Neural cell (in vitro differentiated cells): ENCODE data around the gene SLC6A11. TPM values are rescaled to one million over a fixed set of nuclear protein-coding genes. Genes with fewer than 3 reads are reported as not detected.

Source experiments
- H2AFZ ChIP-seq: fragments of 200-600, 300-800 bp; sonication (generic), shearing (Covaris generic); 2 replicates; pipeline ENCODE4 v1.6.0; 2014; ENCODE audit warnings: low read depth, mild to moderate bottlenecking, antibody characterized with exemption, low read length, moderate library complexity
- H3F3A ChIP-seq: fragments of 200-600 bp; shearing (Covaris generic); 2 replicates; pipeline ENCODE4 v1.6.1; 2016; ENCODE audit warnings: mild to moderate bottlenecking, moderate library complexity, mixed read lengths, antibody characterized with exemption, low read length; ENCODE audit not compliant: insufficient read depth, poor library complexity, severe bottlenecking
- H3K27ac ChIP-seq: fragments of 200-600, 300-800 bp; sonication (generic), shearing (Covaris generic); 2 replicates; pipeline ENCODE4 v1.5.1; 2014; ENCODE audit warnings: mild to moderate bottlenecking, low read length, moderate library complexity
- H3K27me3 ChIP-seq: fragments of 300-800, 200-600 bp; sonication (generic), shearing (Covaris generic); 2 replicates; pipeline ENCODE4 v1.6.0; 2014; ENCODE audit warnings: mild to moderate bottlenecking, low read depth, low read length, moderate library complexity; ENCODE audit not compliant: insufficient read depth
- H3K36me3 ChIP-seq: fragments of 300-800, 200-600 bp; sonication (generic), shearing (Covaris generic); 2 replicates; pipeline ENCODE4 v1.5.1; 2014; ENCODE audit warnings: mild to moderate bottlenecking, antibody characterized with exemption, low read length, moderate library complexity; ENCODE audit not compliant: insufficient read depth
- H3K4me2 ChIP-seq: fragments of 300-800, 200-600 bp; sonication (generic), shearing (Covaris generic); 2 replicates; pipeline ENCODE4 v1.6.0; 2014; ENCODE audit warnings: mild to moderate bottlenecking, low read length
- H3K4me3 ChIP-seq: fragments of 300-800, 200-600 bp; sonication (generic), shearing (Covaris generic); 2 replicates; pipeline ENCODE4 v1.5.1; 2014; ENCODE audit warnings: mild to moderate bottlenecking, low read length, moderate library complexity
- H3K79me2 ChIP-seq: fragments of 200-600 bp; shearing (Covaris generic); replicated peaks from 2 replicates; pipeline ENCODE4 v1.6.0; 2014; ENCODE audit warnings: mild to moderate bottlenecking, low read length, moderate library complexity; ENCODE audit not compliant: insufficient read depth
- H3K9ac ChIP-seq: fragments of 300-800, 200-600 bp; sonication (generic), shearing (Covaris generic); 2 replicates; pipeline ENCODE4 v1.6.1; 2016; ENCODE audit warnings: mild to moderate bottlenecking, low read length, mixed read lengths
- H3K9me2 ChIP-seq: fragments of 200-600 bp; shearing (Covaris generic); 2 replicates; pipeline ENCODE4 v1.6.1; 2016; ENCODE audit warnings: mild to moderate bottlenecking, low read length, mixed read lengths; ENCODE audit not compliant: insufficient read depth
- H3K9me3 ChIP-seq: fragments of 200-600, 300-800 bp; sonication (generic), shearing (Covaris generic); 2 replicates; pipeline ENCODE4 v1.6.1; 2016; ENCODE audit warnings: mild to moderate bottlenecking, mixed run types, low read length, moderate library complexity, mixed read lengths
- H4K20me1 ChIP-seq: fragments of 200-600 bp; shearing (Covaris generic); 2 replicates; pipeline ENCODE4 v1.6.1; 2016; ENCODE audit warnings: mild to moderate bottlenecking, mixed run types; ENCODE audit not compliant: insufficient read depth
- EP300 ChIP-seq: fragments of 450-650 bp; conservative IDR thresholded peaks from 2 replicates; pipeline ENCODE4 v1.6.1; 2014; ENCODE audit warnings: antibody characterized with exemption, mild to moderate bottlenecking, moderate library complexity; ENCODE audit not compliant: poor library complexity, severe bottlenecking
- EZH2 ChIP-seq: fragments of 200-600, 300-800 bp; shearing (Covaris generic), sonication (generic); IDR thresholded peaks from 2 replicates; pipeline ENCODE4 v1.6.1; 2014; ENCODE audit warnings: antibody characterized with exemption, low read length, borderline replicate concordance, mild to moderate bottlenecking; ENCODE audit not compliant: insufficient read depth, poor library complexity, severe bottlenecking
- MXI1 ChIP-seq: fragments of 450-650 bp; conservative IDR thresholded peaks from 2 replicates; pipeline ENCODE4 v1.6.1; 2014; ENCODE audit warnings: antibody characterized with exemption, mild to moderate bottlenecking; ENCODE audit not compliant: poor library complexity, severe bottlenecking
- POLR2AphosphoS5 ChIP-seq: IDR thresholded peaks from 2 replicates; pipeline ENCODE4 v1.6.1; 2012
- RAD21 ChIP-seq: fragments of 450-650 bp; conservative IDR thresholded peaks from 2 replicates; pipeline ENCODE4 v1.6.1; 2014; ENCODE audit warnings: antibody characterized with exemption, mild to moderate bottlenecking, moderate library complexity
- TAF1 ChIP-seq: IDR thresholded peaks from 2 replicates; pipeline ENCODE4 v1.6.1; 2012; ENCODE audit warnings: low read depth
- polyA plus RNA-seq: library from polyadenylated mRNA; depleted of rRNA; stranded (reverse); fragments of >200 nt; gene quantifications from 2 replicates; pipeline ENCODE4 v1.2.3, GENCODE V29; 2014
- TF ChIP-seq, protein P1 (sequence below): fragments of 450-650 bp; IDR thresholded peaks from 2 replicates; pipeline ENCODE4 v1.5.1; 2014; ENCODE audit warnings: antibody characterized with exemption, mild to moderate bottlenecking, moderate library complexity; ENCODE audit not compliant: poor library complexity, severe bottlenecking
- TF ChIP-seq, protein P2 (sequence below): IDR thresholded peaks from 2 replicates; pipeline ENCODE4 v1.6.1; 2012; ENCODE audit warnings: borderline replicate concordance

The SLC6A11 gene
- polyA plus RNA-seq, 1 donor from 2014 or later, result 4.2 TPM

DNA sequence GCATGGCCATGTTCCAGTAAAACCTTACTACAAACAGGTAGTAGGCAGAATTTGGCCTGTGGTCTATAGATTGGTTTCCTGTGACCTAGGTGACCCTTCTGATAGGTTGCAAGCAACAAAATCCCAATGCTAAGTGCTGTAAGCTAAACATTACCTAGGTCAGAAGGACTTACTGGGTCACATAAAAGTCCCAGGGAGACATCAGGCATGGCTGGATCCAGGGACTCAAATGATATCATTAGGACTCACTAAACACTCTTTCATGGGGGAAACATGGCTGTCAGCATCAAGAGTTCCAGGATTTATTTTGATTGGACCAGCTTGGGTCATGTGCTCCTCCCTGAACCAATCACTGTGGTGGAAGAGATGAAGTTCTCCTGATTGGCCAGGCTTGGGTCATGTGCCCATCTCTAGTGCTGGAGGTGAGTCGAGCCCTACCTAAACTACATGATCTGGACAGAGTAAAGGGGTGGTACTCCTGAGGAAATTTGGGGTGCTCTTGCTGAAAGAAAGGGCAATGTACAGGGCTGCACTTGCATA lies 159.7 kb downstream of the SLC6A11 start:
- Histone ChIP-seq H3K4me2 (no peak overlapping the region), H3K27me3 (no peaks in the 10 kb centered on the region), H3K9me3 (no peaks in the 10 kb centered on the region), H3K9me2 (no peaks in the 10 kb centered on the region), H3K4me3 (no peak overlapping the region), H3K9ac (no peak overlapping the region), H4K20me1 (no peaks in the 10 kb centered on the region), H3K36me3 (no peaks in the 10 kb centered on the region), H2AFZ (no peak overlapping the region), H3K79me2 (no peaks in the 10 kb centered on the region), H3K27ac (no peak overlapping the region), H3F3A (no peaks in the 10 kb centered on the region)
- no peak for TF ChIP-seq EZH2

DNA sequence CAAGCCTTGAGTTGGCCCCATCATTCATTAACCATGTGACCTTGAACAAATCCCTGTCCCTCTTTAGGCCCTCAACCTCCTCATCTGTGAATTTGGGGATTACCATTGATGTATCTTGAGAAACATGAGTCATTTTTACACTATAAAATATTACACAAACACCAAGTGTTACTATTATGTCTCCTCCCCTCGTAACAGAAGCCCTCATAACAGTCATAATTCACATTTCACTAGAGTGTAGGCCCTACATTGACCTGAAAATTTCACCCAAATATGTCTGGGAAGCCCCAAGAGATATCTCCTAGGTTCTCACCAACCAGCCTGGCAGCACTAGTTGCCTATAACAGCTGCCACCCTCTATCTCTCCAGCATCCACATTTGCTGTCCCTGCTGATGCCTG lies 160.7 kb downstream of the SLC6A11 start:
- Histone ChIP-seq H3K9me2 (no peaks in the 10 kb centered on the region), H3K4me3 (no peak overlapping the region), H4K20me1 (no peaks in the 10 kb centered on the region), H3K4me2 (no peak overlapping the region), H3K27me3 (no peaks in the 10 kb centered on the region), H2AFZ (no peak overlapping the region), H3K9ac (peak overlapping the region; percentile 62), H3K9me3 (no peaks in the 10 kb centered on the region), H3K27ac (peak overlapping the region; percentile 82), H3F3A (no peaks in the 10 kb centered on the region), H3K36me3 (no peaks in the 10 kb centered on the region), H3K79me2 (no peaks in the 10 kb centered on the region)
- TF ChIP-seq TAF1 (no peak), POLR2AphosphoS5 (no peak), EP300 (no peak), RAD21 (no peak)
- TF ChIP-seq, protein P1, sequence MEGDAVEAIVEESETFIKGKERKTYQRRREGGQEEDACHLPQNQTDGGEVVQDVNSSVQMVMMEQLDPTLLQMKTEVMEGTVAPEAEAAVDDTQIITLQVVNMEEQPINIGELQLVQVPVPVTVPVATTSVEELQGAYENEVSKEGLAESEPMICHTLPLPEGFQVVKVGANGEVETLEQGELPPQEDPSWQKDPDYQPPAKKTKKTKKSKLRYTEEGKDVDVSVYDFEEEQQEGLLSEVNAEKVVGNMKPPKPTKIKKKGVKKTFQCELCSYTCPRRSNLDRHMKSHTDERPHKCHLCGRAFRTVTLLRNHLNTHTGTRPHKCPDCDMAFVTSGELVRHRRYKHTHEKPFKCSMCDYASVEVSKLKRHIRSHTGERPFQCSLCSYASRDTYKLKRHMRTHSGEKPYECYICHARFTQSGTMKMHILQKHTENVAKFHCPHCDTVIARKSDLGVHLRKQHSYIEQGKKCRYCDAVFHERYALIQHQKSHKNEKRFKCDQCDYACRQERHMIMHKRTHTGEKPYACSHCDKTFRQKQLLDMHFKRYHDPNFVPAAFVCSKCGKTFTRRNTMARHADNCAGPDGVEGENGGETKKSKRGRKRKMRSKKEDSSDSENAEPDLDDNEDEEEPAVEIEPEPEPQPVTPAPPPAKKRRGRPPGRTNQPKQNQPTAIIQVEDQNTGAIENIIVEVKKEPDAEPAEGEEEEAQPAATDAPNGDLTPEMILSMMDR, result no peak
- TF ChIP-seq, protein P2, sequence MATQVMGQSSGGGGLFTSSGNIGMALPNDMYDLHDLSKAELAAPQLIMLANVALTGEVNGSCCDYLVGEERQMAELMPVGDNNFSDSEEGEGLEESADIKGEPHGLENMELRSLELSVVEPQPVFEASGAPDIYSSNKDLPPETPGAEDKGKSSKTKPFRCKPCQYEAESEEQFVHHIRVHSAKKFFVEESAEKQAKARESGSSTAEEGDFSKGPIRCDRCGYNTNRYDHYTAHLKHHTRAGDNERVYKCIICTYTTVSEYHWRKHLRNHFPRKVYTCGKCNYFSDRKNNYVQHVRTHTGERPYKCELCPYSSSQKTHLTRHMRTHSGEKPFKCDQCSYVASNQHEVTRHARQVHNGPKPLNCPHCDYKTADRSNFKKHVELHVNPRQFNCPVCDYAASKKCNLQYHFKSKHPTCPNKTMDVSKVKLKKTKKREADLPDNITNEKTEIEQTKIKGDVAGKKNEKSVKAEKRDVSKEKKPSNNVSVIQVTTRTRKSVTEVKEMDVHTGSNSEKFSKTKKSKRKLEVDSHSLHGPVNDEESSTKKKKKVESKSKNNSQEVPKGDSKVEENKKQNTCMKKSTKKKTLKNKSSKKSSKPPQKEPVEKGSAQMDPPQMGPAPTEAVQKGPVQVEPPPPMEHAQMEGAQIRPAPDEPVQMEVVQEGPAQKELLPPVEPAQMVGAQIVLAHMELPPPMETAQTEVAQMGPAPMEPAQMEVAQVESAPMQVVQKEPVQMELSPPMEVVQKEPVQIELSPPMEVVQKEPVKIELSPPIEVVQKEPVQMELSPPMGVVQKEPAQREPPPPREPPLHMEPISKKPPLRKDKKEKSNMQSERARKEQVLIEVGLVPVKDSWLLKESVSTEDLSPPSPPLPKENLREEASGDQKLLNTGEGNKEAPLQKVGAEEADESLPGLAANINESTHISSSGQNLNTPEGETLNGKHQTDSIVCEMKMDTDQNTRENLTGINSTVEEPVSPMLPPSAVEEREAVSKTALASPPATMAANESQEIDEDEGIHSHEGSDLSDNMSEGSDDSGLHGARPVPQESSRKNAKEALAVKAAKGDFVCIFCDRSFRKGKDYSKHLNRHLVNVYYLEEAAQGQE, result no peak

DNA sequence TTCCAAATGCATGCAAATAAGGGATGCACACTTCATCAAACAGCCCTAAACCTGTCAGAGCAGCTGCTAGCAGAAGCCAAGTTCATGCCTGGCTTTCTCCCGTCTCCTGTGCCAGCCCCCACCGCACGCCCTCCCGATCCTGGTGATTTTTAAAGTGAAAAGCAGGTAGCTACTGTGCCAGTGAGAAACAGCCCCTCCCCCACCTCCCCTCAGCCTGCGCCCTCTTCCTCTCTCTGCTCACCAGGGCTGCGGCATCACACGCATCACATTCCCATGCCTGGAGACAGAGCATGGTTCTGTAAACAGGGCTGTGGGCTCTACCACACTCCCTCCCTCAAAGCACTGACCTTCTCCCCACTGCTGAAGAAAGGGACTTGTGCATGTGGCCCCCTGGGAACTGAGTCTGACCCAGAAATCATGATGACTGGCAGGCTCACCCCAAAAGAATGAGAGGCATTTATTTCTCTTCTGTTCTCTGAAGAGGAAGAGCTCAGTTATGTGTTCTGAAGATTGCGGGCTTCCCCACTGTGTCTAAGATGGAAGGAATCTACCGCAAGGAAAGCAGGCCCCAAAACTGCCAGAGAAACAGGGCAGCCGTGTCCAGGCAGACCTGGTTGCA lies 162.0 kb downstream of the SLC6A11 start:
- H3K4me2 ChIP-seq, result no peak overlapping the region
- H3K27ac ChIP-seq, result peak overlapping the region; percentile 82
- H3K79me2 ChIP-seq, result no peaks in the 10 kb centered on the region
- H2AFZ ChIP-seq, result peak overlapping the region; percentile 28
- peak overlapping the region; percentile 62 for H3K9ac ChIP-seq
- H3K27me3 ChIP-seq, result no peaks in the 10 kb centered on the region
- TF ChIP-seq MXI1, result peak; percentile 13
- TF ChIP-seq, protein P2, result peak; percentile 45
- TF ChIP-seq EP300, result peak; percentile 41
- no peak for TF ChIP-seq TAF1
- no peaks in the 10 kb centered on the region for H3K36me3 ChIP-seq
- H3K9me2 ChIP-seq, result no peaks in the 10 kb centered on the region
- H3K9me3 ChIP-seq, result no peaks in the 10 kb centered on the region
- H3K4me3 ChIP-seq, result peak overlapping the region; percentile 26
- H3F3A ChIP-seq, result no peaks in the 10 kb centered on the region
- H4K20me1 ChIP-seq, result no peaks in the 10 kb centered on the region
